H1 (cell line): ENCODE results near the gene ULK2. TPM values are rescaled to one million over a fixed set of nuclear protein-coding genes. Genes with fewer than 3 reads are reported as not detected.

Experiments
- MAFK ChIP-seq: IDR thresholded peaks from 2 replicates; pipeline ENCODE4 v1.6.1; 2012; ENCODE audit warnings: low read depth, mild to moderate bottlenecking, improper control_type of control experiment, low read length
- polyA plus RNA-seq, 7 experiments: library from polyadenylated mRNA; depleted of rRNA in 3 of 7; stranded (reverse) in 5 of 7; unstranded in 2 of 7; fragments of >200 nt in 5 of 7; fragments of 200-250 nt in 2 of 7; gene quantifications; 1 replicate in 5 of 7; 2 replicates in 1 of 7; 4 replicates in 1 of 7; pipeline versions ENCODE4 v1.2.1 to v1.2.3, GENCODE V29; 2011 to 2013; ENCODE audit warnings: missing spikeins in 2 of 7, mixed read lengths in 2 of 7
- total RNA-seq: library from RNA; stranded (reverse); fragmentation: NEBNext Ultra II Directional; extraction: Animal tissue kit (Norgen Biotek cat#: 25700); gene quantifications from 2 replicates; pipeline ENCODE4 v1.2.1, GENCODE V29; 2021
- TF ChIP-seq, protein P1 (sequence below): fragments of 300-600 bp; sonication (generic); IDR thresholded peaks from 2 replicates; pipeline ENCODE4 v1.7.1; 2012; ENCODE audit warnings: low read length, moderate library complexity, mild to moderate bottlenecking, inconsistent platforms; ENCODE audit not compliant: insufficient replicate concordance

ULK2 gene
- total and polyA plus RNA-seq, 2 of the 8 experiments (the other 6 are each of a cell fraction or from before 2014, with no cell fraction given): 5.3 to 9.8 TPM

DNA sequence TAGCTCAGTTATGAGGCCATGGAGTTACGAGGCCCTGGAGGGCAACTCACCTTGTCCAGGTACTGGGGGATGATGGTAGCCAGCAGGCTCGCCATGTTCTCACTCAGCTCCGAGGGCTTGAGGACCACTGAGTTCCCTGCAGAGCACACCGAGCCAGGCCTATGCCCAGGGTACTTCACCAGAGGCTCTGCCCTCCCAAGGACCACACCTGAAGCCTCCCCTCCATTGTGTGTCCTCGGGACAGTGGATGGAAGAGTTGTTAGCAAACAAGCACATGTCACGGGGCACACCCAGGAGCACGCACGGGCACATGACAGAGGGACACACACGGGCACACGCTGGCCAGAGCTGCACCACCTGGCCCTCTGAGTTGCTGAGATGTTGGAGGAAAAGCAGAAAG is 125.2 kb downstream of the ULK2 start (continued):
- TF ChIP-seq, protein P1, sequence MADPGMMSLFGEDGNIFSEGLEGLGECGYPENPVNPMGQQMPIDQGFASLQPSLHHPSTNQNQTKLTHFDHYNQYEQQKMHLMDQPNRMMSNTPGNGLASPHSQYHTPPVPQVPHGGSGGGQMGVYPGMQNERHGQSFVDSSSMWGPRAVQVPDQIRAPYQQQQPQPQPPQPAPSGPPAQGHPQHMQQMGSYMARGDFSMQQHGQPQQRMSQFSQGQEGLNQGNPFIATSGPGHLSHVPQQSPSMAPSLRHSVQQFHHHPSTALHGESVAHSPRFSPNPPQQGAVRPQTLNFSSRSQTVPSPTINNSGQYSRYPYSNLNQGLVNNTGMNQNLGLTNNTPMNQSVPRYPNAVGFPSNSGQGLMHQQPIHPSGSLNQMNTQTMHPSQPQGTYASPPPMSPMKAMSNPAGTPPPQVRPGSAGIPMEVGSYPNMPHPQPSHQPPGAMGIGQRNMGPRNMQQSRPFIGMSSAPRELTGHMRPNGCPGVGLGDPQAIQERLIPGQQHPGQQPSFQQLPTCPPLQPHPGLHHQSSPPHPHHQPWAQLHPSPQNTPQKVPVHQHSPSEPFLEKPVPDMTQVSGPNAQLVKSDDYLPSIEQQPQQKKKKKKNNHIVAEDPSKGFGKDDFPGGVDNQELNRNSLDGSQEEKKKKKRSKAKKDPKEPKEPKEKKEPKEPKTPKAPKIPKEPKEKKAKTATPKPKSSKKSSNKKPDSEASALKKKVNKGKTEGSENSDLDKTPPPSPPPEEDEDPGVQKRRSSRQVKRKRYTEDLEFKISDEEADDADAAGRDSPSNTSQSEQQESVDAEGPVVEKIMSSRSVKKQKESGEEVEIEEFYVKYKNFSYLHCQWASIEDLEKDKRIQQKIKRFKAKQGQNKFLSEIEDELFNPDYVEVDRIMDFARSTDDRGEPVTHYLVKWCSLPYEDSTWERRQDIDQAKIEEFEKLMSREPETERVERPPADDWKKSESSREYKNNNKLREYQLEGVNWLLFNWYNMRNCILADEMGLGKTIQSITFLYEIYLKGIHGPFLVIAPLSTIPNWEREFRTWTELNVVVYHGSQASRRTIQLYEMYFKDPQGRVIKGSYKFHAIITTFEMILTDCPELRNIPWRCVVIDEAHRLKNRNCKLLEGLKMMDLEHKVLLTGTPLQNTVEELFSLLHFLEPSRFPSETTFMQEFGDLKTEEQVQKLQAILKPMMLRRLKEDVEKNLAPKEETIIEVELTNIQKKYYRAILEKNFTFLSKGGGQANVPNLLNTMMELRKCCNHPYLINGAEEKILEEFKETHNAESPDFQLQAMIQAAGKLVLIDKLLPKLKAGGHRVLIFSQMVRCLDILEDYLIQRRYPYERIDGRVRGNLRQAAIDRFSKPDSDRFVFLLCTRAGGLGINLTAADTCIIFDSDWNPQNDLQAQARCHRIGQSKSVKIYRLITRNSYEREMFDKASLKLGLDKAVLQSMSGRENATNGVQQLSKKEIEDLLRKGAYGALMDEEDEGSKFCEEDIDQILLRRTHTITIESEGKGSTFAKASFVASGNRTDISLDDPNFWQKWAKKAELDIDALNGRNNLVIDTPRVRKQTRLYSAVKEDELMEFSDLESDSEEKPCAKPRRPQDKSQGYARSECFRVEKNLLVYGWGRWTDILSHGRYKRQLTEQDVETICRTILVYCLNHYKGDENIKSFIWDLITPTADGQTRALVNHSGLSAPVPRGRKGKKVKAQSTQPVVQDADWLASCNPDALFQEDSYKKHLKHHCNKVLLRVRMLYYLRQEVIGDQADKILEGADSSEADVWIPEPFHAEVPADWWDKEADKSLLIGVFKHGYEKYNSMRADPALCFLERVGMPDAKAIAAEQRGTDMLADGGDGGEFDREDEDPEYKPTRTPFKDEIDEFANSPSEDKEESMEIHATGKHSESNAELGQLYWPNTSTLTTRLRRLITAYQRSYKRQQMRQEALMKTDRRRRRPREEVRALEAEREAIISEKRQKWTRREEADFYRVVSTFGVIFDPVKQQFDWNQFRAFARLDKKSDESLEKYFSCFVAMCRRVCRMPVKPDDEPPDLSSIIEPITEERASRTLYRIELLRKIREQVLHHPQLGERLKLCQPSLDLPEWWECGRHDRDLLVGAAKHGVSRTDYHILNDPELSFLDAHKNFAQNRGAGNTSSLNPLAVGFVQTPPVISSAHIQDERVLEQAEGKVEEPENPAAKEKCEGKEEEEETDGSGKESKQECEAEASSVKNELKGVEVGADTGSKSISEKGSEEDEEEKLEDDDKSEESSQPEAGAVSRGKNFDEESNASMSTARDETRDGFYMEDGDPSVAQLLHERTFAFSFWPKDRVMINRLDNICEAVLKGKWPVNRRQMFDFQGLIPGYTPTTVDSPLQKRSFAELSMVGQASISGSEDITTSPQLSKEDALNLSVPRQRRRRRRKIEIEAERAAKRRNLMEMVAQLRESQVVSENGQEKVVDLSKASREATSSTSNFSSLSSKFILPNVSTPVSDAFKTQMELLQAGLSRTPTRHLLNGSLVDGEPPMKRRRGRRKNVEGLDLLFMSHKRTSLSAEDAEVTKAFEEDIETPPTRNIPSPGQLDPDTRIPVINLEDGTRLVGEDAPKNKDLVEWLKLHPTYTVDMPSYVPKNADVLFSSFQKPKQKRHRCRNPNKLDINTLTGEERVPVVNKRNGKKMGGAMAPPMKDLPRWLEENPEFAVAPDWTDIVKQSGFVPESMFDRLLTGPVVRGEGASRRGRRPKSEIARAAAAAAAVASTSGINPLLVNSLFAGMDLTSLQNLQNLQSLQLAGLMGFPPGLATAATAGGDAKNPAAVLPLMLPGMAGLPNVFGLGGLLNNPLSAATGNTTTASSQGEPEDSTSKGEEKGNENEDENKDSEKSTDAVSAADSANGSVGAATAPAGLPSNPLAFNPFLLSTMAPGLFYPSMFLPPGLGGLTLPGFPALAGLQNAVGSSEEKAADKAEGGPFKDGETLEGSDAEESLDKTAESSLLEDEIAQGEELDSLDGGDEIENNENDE: no peak
- TF ChIP-seq MAFK: no peak
